Loucy (cell line): ENCODE measurements around the gene ZMYM3.

Experiments
- CTCF ChIP-seq: fragments of 200-600 bp; sonication (generic); conservative IDR thresholded peaks from 2 replicates; pipeline ENCODE4 v1.5.1; 2014; ENCODE audit warnings: mild to moderate bottlenecking, antibody characterized with exemption, low read length
- EZH2phosphoT487 ChIP-seq: fragments of 200-600 bp; IDR thresholded peaks from 2 replicates; pipeline ENCODE4 v1.6.1; 2018; ENCODE audit warnings: antibody characterized with exemption, mild to moderate bottlenecking, moderate library complexity, borderline replicate concordance

GRCh38 chrX:71244359-71245128 lies 9.4 kb downstream of the ZMYM3 start:
- no peak for TF ChIP-seq CTCF
- TF ChIP-seq EZH2phosphoT487 = no peak
